8988T (cell line): ENCODE measurements around the gene AOPEP.
"Not testable (repeated sequence)": the region's sequence is repeated elsewhere in the genome, so short reads cannot be mapped to it uniquely, and the experiment has no call there.

Experiments used
- DNase-seq: peaks from one replicate; pipeline ENCODE4 v3.0.0; 2011

Gene AOPEP

GRCh38 chr9:94821098-94821887 is 94.8 kb downstream of the AOPEP start:
- no peak for DNase-seq

DNA sequence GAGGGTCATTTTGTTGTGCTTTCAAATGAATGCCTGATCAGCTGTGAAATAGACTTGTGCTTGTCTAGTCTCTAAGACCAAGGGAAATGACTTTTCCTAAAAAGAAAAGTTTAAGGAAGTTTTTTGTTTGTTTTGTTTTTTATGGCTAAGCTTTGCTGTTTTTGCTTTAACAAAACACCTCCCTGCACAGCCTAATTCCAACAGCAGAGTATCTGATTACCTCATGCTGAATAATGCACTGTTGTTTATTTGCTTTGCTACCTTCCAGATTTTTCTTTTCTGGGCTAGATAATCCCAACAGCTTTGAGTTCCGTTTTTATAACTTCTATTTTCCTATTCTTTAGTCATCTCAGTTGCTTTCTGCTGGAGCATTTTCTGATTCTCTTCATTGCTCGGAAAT is 95.8 kb downstream of the AOPEP start:
- no peak for DNase-seq

DNA sequence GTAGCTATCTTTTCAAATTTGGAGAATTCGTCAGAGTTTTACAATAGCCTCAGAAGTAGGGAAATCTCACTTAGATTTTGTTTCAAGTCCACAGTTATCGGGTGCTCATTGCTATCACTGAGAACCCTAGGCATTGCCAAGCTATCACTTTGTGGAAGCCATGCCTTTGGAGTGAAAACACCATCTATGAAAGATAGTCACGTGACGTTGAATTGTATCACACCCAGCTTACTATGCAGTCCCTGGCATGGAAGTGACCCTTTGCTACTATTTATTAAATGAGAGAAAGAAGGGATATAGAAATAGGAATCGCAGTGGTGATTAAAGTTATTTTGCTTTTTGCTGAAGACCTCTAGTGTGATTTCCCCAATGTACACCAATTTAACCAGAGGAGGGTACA is 97.2 kb downstream of the AOPEP start:
- DNase-seq, result no peak

GRCh38 chr9:94824411-94824810 is 97.9 kb downstream of the AOPEP start:
- DNase-seq, result no peak

DNA sequence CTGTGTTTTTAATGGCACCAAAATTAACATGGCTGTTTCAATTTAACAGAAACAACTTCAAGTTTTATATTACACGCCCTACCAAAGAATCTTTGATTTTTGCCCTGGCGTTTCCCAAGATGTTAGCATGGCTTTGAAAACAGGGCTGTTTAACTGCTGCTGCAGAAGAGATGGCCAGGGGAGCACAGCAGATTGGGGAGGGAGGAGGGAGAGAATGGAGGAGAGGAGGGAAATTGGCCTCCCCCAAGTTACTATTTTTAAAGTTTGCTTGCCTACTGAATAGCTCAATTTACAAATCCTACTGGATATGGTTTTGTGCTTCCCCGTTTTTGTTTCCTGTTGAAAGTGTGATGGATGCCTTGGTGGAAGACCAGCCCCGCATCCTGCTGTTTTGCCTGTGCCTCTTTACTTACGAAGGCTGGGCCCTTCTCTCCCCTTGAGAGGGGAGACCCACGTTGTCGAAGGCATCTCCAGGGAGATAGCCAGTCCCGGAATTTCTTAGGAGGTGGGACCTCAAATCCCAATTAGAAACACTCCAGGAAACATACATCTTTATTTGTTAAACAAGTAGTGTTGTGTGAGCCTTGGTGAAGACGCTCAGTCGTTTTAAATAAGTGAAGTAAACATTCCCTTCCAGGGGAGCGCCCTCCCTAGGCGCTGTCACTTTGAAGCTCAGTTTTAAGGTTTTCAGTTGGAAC is 98.6 kb downstream of the AOPEP start:
- DNase-seq, result no peak

DNA sequence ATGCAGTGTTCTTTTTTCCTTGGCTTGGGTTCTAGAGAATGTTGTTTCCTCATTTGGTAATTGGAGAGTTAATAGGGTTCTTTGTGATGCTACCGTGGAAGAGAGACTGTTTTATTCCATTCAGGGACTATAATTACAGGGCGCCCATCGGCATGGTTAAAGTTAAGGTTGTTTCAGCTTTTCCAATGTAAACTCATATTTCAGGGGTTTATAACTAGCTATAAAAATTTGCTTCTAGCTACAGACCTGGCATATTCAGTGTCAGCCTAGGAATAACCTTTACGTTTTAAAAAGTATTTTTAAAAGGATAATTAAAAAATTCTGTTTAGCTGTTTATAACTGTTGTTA is 99.1 kb downstream of the AOPEP start:
- DNase-seq, result no peak

GRCh38 chr9:94826044-94826443 is 99.5 kb downstream of the AOPEP start:
- no peak for DNase-seq

DNA sequence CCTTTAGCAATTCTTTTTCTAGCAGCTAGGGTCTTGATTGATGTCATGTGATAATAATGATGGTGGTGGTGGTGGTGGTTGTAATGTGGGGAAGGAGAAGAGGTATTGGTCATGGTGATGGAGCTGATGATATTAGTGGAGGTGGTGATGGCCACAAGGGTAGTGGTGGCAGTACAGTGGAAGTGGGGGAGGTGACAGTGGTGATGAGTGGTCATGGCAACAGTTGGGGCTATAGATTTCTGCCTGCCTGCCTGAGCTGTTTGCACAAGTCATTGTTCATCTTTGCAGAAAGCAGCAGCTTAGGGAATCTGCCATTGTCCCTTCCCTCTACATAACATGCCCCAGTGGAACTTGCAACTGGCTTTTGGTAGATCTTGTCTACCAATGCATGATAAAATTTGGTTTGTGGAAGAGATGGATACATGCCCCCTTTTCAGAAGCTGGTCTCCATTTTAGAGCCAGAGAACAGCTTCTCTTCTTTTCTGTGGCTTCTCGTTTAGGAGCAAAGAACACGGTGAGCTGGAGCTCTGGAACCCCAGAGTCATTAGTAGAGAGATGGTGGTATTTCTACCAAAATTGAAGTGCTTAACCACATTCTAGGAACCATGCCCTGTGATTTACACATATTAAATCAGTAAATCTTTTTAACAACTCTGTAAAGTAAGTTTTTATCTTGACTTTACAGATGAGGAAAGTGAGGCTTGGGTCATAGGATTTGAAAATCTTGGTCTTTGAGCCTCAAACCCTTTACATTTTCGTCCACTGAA is 100.3 kb downstream of the AOPEP start:
- no peak for DNase-seq

- no peak for DNase-seq
Measured at GRCh38 chr9:94827584-94828304, 101.2 kb downstream of the AOPEP start.

DNA sequence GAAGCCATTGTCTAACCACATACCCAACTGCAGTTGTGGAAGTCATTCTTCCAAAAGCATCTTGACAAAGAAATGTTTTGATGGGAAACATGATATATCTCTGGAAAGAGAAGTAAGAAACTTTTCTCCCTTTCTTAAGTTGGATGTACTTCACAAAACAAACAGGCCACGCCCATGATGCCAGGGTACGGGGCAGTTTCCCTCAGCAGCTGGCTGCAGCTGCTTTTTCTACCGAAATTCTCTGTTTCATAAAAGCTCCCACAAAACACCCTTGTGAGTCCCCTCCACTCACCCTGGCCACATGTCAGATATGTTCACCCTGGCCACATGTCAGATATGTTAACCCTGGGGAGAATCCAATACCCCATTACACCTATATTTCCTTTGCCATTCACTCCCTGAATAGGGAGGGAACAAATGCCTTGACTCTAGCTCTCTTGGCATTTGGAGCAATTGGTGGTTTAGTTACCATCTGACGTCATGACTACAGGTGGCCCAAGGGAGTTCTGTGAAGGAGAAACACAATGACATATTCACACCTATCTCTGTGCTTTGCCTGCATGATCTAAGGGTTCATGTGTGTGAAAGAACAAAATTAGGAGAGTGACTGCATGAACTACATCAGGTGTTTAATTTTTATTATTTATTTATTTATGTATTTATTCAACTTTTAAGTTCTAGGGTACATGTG is 103.0 kb downstream of the AOPEP start:
- no peak for DNase-seq

DNA sequence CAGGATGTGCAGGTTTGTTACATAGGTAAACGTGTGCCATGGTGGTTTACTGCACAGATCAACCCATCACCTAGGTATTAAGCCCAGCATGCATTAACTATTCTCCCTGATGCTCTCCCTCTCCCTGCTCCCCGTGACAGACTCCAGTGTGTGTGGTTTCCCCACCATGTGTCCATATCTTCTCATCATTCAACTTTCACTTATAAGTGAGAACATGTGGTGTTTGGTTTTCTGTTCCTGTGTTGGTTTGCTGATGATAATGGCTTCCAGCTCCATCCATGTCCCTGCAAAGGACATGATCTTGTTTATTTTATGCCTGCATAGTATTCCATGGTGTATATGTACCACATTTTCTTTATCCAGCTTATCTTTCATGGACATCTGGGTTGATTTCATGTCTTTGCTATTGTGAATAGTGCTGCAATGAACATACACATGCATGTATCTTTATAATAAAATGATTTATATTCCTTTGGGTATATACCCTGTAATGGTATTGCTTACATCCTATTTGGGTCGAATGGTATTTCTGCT is 103.6 kb downstream of the AOPEP start:
- DNase-seq, result not testable (repeated sequence)

GRCh38 chr9:94833802-94834201 is 107.3 kb downstream of the AOPEP start:
- DNase-seq, result no peak

DNA sequence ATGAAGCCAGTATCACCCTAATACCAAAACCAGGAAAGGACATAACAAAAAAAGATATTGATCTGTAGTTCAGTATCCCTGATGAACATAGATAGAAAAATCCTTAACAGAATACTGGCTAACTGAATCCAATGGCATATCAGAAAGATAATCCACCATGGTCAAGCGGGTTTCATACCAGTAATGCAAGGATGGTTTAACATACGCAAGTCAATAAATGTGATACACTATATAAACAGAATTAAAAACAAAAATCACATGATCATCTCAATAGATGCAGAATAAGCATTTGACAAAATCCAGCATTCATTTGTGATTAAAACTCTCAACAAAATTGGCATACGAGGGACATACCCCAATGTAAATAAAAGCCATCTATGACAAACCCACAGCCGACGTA is 110.9 kb downstream of the AOPEP start:
- DNase-seq, result no peak

GRCh38 chr9:94839398-94839797 is 112.9 kb downstream of the AOPEP start:
- DNase-seq, result no peak

DNA sequence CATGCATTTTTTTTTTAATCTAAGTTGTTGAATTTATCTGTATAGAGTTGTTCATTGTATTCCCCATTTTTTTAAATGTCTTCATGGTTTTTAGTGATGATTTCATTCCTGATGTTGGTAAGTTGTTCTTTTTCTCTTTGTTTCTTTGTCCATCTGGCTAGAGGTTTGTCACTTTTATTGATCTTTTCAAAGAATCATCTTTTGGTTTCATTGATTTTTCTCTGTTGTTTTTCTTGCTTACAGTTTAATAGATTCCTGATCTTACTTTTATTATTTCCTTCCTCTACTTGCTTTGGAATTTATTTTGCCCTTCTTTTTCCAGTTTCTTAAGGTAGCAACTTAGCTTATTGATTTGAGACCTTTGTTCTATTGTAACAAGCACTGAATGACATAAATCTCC is 114.2 kb downstream of the AOPEP start:
- DNase-seq, result no peak

DNA sequence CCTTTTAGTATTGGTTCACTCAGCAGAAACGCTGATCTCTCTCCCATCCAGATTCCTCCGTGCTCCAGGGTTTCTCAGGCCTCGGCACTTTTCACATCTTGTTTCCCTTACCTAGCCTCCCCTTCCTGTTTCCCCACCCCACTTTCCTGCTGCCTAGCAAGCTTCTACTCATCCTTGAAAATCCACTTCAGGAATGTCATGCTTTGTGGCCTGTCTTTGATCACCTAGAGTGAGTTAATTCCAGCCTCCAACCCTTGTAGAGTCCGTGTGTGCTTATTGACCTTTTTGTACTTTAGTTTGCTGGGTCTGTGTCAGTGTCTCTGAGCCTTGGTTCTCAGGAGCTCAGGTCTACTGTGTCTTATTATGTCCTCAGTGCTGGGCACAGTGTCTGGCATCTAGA is 116.6 kb downstream of the AOPEP start:
- no peak for DNase-seq

DNA sequence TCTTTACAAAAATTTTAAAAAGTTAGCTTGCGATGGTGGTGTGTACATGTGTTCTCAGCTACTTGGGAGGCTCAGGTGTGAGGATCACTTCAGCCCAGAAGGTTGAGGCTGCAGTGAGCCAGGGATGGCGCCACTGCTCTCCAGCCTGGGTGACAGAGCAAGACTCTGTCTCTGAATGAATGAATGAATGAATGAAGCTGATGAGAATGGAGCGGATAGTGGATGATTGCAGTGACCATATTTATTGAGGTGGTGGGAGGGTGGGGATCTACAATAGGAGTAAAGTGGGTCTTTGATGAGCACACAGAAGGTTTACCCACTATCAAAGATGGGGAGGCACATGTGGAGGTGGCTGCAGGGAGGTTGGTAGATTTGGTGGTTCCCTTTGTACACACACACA is 120.2 kb downstream of the AOPEP start:
- DNase-seq, result no peak

DNA sequence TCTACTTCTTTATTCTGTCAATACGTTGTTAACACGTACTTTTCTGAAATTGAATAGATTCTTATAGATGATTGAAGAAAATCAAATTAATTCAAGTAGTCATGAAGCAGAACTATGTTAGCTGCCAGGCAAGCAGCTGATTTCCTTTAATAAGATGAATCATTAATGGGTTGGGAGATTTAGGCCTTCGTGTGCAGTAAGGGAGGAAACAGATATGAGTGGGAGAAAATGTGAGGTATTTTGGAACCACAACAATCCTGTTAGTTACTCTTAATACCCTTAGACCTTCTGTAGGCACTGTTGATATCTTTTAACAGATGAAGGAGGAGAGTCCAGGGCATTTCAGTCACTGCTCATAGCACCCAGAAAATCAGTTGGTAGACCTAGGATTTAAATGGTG is 121.0 kb downstream of the AOPEP start:
- no peak for DNase-seq

GRCh38 chr9:94848791-94849190 is 122.3 kb downstream of the AOPEP start:
- DNase-seq, result not testable (repeated sequence)

DNA sequence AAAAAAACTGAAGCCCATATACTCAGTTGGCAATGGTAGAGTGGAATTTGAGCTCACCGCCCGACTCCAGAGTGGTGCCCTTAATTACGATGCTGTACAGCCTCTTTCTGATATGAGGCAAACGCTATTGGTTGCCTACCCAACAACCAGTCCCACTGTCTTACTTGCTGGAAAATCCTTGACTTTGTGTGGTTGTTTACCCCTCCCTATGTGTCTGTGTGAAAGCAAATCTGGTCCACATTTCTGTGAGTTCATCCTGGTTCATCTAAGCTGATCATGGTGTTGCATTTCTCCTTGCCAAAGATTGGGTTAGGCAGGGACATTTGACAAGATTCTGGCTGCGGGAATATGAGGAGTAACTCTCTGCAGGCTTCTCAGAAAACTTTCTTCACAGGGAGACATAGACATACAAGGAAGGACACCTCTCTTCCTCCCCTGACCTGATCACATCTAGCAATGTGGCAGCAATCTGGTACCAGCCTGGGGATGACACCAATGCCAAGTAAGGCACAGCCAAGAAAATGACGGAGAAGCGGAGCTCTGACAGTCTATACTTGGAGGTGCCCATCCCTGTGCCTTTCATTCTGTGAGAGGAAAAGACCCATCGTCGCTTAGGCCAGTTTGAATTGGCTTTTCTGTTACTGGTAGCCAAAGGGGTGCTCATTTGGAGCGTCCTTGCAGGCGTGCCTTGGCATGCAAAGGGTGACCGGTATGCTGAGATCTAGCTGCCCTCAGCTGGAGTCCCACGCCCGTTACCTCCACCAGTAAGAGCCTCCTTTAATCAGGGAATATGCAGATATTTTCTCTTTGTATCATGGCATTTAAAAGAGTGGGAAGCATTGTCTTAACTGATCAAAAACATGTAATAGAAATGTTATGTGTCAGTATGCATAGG is 124.3 kb downstream of the AOPEP start:
- no peak for DNase-seq

DNA sequence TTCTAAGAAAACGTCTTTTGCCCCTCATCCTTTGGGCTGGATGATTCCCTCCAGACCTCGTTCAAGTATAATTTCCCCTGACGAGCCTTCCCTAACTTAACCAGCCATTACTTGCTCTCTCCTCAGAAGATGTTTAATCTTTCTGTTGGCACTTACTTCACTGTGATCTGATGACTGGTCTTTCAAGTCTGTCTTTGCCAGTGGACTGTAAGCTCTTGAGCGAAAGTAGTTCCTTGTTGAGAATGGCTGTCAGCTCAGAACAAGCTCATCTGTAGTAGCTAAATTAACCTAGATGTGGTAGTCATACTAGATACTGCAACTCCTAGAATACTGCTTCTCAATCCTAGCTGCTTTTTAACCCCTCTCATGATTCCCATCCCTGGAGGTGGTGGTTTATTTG is 125.0 kb downstream of the AOPEP start:
- DNase-seq, result no peak
